Esophagus squamous epithelium (tissue), 4 donors: Measurements from ENCODE around the gene TRAT1.

Experiments
- POLR2A ChIP-seq, 4 donors: fragments of 450-650 bp; IDR thresholded peaks; one replicate each; pipeline ENCODE4 v1.6.1; 2017; ENCODE audit warnings: antibody characterized with exemption in 4 of 4, mild to moderate bottlenecking in 4 of 4, moderate library complexity in 3 of 4
- TF ChIP-seq, protein P1 (sequence below), 6 experiments: fragments of 450-650 bp in 4 of 6; fragments of 200-600 bp in 2 of 6; sonication (generic) in 2 of 6; IDR thresholded peaks; one replicate each; pipeline ENCODE4 v1.5.1; 2016 to 2019; ENCODE audit warnings: antibody characterized with exemption in 6 of 6, mild to moderate bottlenecking in 4 of 6, moderate library complexity in 4 of 6

- TF ChIP-seq, protein P1, sequence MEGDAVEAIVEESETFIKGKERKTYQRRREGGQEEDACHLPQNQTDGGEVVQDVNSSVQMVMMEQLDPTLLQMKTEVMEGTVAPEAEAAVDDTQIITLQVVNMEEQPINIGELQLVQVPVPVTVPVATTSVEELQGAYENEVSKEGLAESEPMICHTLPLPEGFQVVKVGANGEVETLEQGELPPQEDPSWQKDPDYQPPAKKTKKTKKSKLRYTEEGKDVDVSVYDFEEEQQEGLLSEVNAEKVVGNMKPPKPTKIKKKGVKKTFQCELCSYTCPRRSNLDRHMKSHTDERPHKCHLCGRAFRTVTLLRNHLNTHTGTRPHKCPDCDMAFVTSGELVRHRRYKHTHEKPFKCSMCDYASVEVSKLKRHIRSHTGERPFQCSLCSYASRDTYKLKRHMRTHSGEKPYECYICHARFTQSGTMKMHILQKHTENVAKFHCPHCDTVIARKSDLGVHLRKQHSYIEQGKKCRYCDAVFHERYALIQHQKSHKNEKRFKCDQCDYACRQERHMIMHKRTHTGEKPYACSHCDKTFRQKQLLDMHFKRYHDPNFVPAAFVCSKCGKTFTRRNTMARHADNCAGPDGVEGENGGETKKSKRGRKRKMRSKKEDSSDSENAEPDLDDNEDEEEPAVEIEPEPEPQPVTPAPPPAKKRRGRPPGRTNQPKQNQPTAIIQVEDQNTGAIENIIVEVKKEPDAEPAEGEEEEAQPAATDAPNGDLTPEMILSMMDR (IDR thresholded peaks at IDR 0.05): no peak
- no peak for TF ChIP-seq POLR2A (IDR thresholded peaks at IDR 0.05)
Observed at GRCh38 chr3:108806316-108806715, 16.3 kb upstream of the TRAT1 start.
